Keratinocyte (primary cell): ENCODE results near the gene TNFRSF25. TPM values are rescaled to one million over a fixed set of nuclear protein-coding genes. Genes with fewer than 3 reads are reported as not detected.

Experiments used
- DNase-seq: peaks from one replicate; pipeline ENCODE4 v3.0.0-alpha.2; 2011; ENCODE audit warnings: low read depth, missing footprints, low spot score
- FAIRE-seq: peaks from 2 replicates; lab custom pipeline; 2011; peaks lifted over from hg19 to GRCh38; lab: Jason Lieb, UNC
- H2AFZ ChIP-seq: 2 replicates; pipeline ENCODE4 v1.6.0; 2012; ENCODE audit warnings: low read length, control low read depth, inconsistent platforms; ENCODE audit not compliant: control insufficient read depth
- H3K27ac ChIP-seq: 2 replicates; pipeline ENCODE4 v1.5.1; 2011; ENCODE audit warnings: low read length; ENCODE audit not compliant: control insufficient read depth, insufficient read depth
- H3K27me3 ChIP-seq: 3 replicates; pipeline ENCODE4 v1.6.0; 2011; ENCODE audit warnings: low read length; ENCODE audit not compliant: control insufficient read depth, insufficient read depth; ENCODE audit errors: extremely low read depth
- H3K36me3 ChIP-seq, 2 experiments: 2 replicates in 1 of 2; 3 replicates in 1 of 2; pipeline ENCODE4 v1.5.1; 2011; ENCODE audit warnings: low read length in 2 of 2, mild to moderate bottlenecking in 1 of 2; ENCODE audit not compliant: control insufficient read depth in 2 of 2, insufficient read depth in 2 of 2; ENCODE audit errors: extremely low read depth in 1 of 2
- H3K4me1 ChIP-seq: 3 replicates; pipeline ENCODE4 v1.5.1; 2011; ENCODE audit warnings: low read length; ENCODE audit not compliant: control insufficient read depth, insufficient read depth; ENCODE audit errors: extremely low read depth
- H3K4me2 ChIP-seq: 3 replicates; pipeline ENCODE4 v1.6.0; 2011; ENCODE audit warnings: low read depth, low read length; ENCODE audit not compliant: control insufficient read depth, insufficient read depth; ENCODE audit errors: extremely low read depth
- H3K4me3 ChIP-seq, 3 experiments: fragments of 200-600 bp in 1 of 3; sonication (generic) in 1 of 3; 2 replicates in 2 of 3; 3 replicates in 1 of 3; pipeline ENCODE4 v1.5.1; 2011 to 2016; ENCODE audit warnings: low read length in 3 of 3, mild to moderate bottlenecking in 3 of 3, control low read depth in 2 of 3, inconsistent platforms in 1 of 3, low read depth in 1 of 3, mixed read lengths in 1 of 3, mixed run types in 1 of 3, moderate library complexity in 1 of 3; ENCODE audit not compliant: control insufficient read depth in 2 of 3, insufficient read depth in 2 of 3; ENCODE audit errors: extremely low read depth in 1 of 3
- H3K79me2 ChIP-seq: 2 replicates; pipeline ENCODE4 v1.6.0; 2012; ENCODE audit warnings: low read length; ENCODE audit not compliant: control insufficient read depth, insufficient read depth
- H3K9ac ChIP-seq: 3 replicates; pipeline ENCODE4 v1.6.0; 2011; ENCODE audit warnings: low read length; ENCODE audit not compliant: control insufficient read depth, insufficient read depth; ENCODE audit errors: extremely low read depth
- H3K9me1 ChIP-seq: 3 replicates; pipeline ENCODE4 v1.6.0; 2011; ENCODE audit warnings: low read length; ENCODE audit not compliant: control insufficient read depth, insufficient read depth; ENCODE audit errors: extremely low read depth
- H3K9me3 ChIP-seq: 2 replicates; pipeline ENCODE4 v1.5.1; 2012; ENCODE audit warnings: low read depth, low read length; ENCODE audit not compliant: control insufficient read depth
- H4K20me1 ChIP-seq: 3 replicates; pipeline ENCODE4 v1.6.0; 2011; ENCODE audit warnings: low read length; ENCODE audit not compliant: control insufficient read depth, insufficient read depth; ENCODE audit errors: extremely low read depth
- CTCF ChIP-seq, 3 experiments: IDR thresholded peaks in 1 of 3; conservative IDR thresholded peaks in 1 of 3; optimal IDR thresholded peaks in 1 of 3; 2 replicates in 2 of 3; 3 replicates in 1 of 3; pipeline versions ENCODE3 to v1.5.1; 2011; ENCODE audit warnings: low read length in 3 of 3, mild to moderate bottlenecking in 3 of 3, moderate library complexity in 2 of 3, control low read depth in 1 of 3, inconsistent platforms in 1 of 3; ENCODE audit not compliant: insufficient read depth in 2 of 3; ENCODE audit errors: extremely low read depth in 1 of 3
- EZH2 ChIP-seq: IDR thresholded peaks from one replicate; pipeline ENCODE4 v1.6.1; 2012; ENCODE audit warnings: inconsistent platforms, mild to moderate bottlenecking, low read length, moderate library complexity
- dilution Hi-C: fragments of 300-500 bp; cut with MboI; formaldehyde crosslinking; loops from one replicate; pipeline ENCODE4 v1.7.0; 2020; ENCODE audit warnings: low sequenced_read_pairs; ENCODE audit not compliant: extremely low pct_ligation_motif_present
- polyA plus RNA-seq, 5 experiments: library from polyadenylated mRNA; depleted of rRNA in 3 of 5; stranded (reverse) in 3 of 5; stranded (forward) in 1 of 5; unstranded in 1 of 5; fragments of >200 nt; gene quantifications; 1 replicate in 1 of 5; 2 replicates in 3 of 5; 3 replicates in 1 of 5; pipeline versions ENCODE4 v1.2.1 to v1.2.3, GENCODE V29; 2011 to 2012; ENCODE audit warnings: missing spikeins in 2 of 5, low read depth in 1 of 5, low replicate concordance in 1 of 5

TNFRSF25 gene
- polyA plus RNA-seq, 1 donor (not counting 4 experiments of a cell fraction or from before 2014, with no cell fraction given): 12.4 TPM

- DNase-seq (no peak), FAIRE-seq (no peak)
These were observed 17.2 kb upstream of the TNFRSF25 start for GRCh38 chr1:6483017-6483760.

GRCh38 chr1:6481820-6482219, 15.8 kb upstream of the TNFRSF25 start:
- no peaks in the 10 kb centered on the region for H4K20me1 ChIP-seq
- FAIRE-seq: no peak
- H3K36me3 ChIP-seq: peaks cover 10 to 26% of the 10 kb centered on the region in 2 experiments
- DNase-seq: no peak
- H3K4me3 ChIP-seq: no peak overlapping the region
- no peaks in the 10 kb centered on the region for H3K9me3 ChIP-seq
- dilution Hi-C loops: no loop called here
- no peak for TF ChIP-seq EZH2
- TF ChIP-seq CTCF (optimal IDR thresholded peaks at IDR 0.05 in 1 of 3, IDR thresholded peaks at IDR 0.05 in 1 of 3, conservative IDR thresholded peaks at IDR 0.05 in 1 of 3; ENCODE audit: extremely low read depth in 1 of 3, insufficient read depth in 2 of 3, low read length in 3 of 3): no peak
- H3K27me3 ChIP-seq: no peaks in the 10 kb centered on the region
- H3K79me2 ChIP-seq: peaks cover 19% of the 10 kb centered on the region
- no peak overlapping the region for H2AFZ ChIP-seq
- no peak overlapping the region for H3K4me2 ChIP-seq
- H3K9me1 ChIP-seq: no peaks in the 10 kb centered on the region
- H3K4me1 ChIP-seq: peaks cover 18% of the 10 kb centered on the region
- H3K9ac ChIP-seq: no peak overlapping the region
- H3K27ac ChIP-seq: no peak overlapping the region

More at GRCh38 chr1:6483017-6483760, 17.2 kb upstream of the TNFRSF25 start:
- peaks cover 10 to 26% of the 10 kb centered on the region in 2 experiments for H3K36me3 ChIP-seq
- no peak overlapping the region for H3K9ac ChIP-seq
- dilution Hi-C loops: no loop called here
- H3K27ac ChIP-seq: no peak overlapping the region
- H3K9me3 ChIP-seq: no peaks in the 10 kb centered on the region
- H2AFZ ChIP-seq: no peak overlapping the region
- peaks cover 27% of the 10 kb centered on the region for H3K79me2 ChIP-seq
- H4K20me1 ChIP-seq: no peaks in the 10 kb centered on the region
- no peak overlapping the region for H3K4me2 ChIP-seq
- no peak overlapping the region for H3K4me3 ChIP-seq
- peaks cover 31% of the 10 kb centered on the region for H3K4me1 ChIP-seq
- no peak for TF ChIP-seq CTCF (optimal IDR thresholded peaks at IDR 0.05 in 1 of 3, IDR thresholded peaks at IDR 0.05 in 1 of 3, conservative IDR thresholded peaks at IDR 0.05 in 1 of 3; ENCODE audit: extremely low read depth in 1 of 3, insufficient read depth in 2 of 3, low read length in 3 of 3)
- TF ChIP-seq EZH2: no peak
- H3K27me3 ChIP-seq: no peaks in the 10 kb centered on the region
- H3K9me1 ChIP-seq: no peaks in the 10 kb centered on the region
